HG03439 (cell line): ENCODE measurements around the gene DNAH8.
"Not testable (repeated sequence)": the region's sequence is repeated elsewhere in the genome, so short reads cannot be mapped to it uniquely, and the experiment has no call there.

Experiments used
- ATAC-seq: cut with Tn5 transposase; IDR thresholded peaks from one replicate; pipeline ENCODE4 v1.9.1; 2021; ENCODE audit warnings: mild to moderate bottlenecking, moderate library complexity; ENCODE audit not compliant: unreplicated experiment

DNAH8 gene

GRCh38 chr6:38897507-38897906 lies 182.4 kb downstream of the DNAH8 start:
- no peak for ATAC-seq

DNA sequence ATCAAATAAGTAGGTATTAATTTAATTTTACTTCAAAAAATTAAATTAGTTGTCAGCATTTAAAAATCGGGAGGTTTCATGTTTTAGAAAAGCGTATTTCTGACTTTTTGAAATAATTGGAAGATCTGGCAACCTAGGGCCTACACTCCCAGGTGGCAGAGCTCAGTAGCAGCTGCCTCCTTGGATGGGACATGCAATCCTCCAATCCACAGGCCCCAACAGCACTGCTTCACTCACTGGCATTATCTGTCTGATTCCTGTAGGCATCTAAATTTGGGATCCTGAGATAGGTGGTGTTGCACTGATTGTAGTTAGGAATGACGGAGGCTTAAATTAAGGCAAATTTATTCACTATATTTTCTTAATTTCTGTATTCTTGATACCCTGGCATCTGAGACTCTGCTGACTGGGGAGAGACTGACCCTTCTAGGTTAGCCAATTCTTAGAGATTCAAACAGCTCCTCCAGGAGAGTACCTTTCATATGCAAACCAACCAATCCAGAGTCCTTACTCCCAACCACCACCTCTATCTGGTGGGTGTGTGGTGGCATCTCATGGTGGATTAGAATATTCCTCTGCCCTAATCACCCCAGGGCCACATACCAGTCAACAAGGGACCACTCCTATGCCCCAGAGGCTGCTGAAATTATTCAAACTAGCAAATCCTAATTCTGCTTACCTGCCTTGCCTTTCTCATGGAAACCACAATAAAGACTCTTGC lies 186.9 kb downstream of the DNAH8 start:
- no peak for ATAC-seq

DNA sequence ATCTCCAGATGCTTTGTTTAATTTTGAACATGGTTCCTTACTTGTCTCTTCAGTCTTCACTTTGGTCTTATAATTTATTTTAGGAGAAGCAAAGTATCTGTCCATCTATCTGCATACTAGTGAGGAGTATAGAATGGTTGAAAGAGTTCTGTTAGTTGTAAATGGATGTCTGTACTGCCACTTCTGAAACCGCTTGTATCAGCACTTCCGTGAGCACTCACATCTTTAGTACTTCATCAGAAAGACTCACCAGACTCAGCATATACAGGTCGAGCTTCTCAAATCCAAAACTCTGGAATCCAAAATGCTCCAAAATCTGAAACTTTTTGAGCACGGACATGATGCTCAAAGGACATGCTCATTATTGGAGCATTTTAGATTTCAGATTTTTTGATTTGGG lies 191.5 kb downstream of the DNAH8 start:
- no peak for ATAC-seq

- ATAC-seq, result no peak
Observed at GRCh38 chr6:38907264-38907663, 192.2 kb downstream of the DNAH8 start.

GRCh38 chr6:38909015-38909730 lies 194.1 kb downstream of the DNAH8 start:
- ATAC-seq, result no peak

DNA sequence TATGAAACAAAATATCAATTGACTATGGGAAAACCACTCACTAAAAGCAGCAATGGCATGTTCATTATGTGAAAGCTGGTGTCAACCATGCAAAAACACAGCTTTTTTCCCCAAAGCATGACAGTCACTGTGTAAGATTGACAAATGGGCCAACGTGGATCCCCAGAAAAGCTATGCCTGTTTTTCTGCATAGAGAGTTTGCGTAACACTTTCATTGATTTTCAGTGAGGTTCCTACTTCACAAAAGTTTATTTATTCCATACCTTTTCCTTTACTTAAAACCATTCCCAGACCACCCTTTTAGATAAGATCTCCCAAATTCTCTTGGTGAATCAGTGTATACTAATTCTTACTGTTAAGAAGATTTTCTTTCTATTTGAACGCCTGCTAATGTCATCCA lies 195.1 kb downstream of the DNAH8 start:
- ATAC-seq, result no peak

DNA sequence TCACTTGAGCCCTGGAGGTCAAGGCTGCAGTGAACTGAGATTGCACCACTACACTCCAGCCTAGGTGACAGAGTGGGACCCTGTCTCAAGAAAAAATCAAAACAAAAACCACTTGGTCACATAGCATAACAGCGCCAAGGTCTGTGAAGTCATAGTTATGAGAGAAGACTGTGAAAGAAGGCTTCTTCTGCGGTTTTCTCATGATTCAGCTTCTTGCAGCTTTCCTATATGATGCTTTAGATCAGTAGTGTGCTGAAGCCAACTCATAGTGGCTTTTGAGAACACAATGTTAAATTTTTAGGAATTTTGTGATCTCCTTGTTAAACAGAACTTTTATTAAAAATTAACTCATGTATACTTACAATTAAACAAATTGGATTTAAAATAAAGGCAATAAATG lies 197.3 kb downstream of the DNAH8 start:
- ATAC-seq, result no peak

GRCh38 chr6:38915205-38915925 lies 200.3 kb downstream of the DNAH8 start:
- ATAC-seq, result no peak

- ATAC-seq, result not testable (repeated sequence)
Observed at GRCh38 chr6:38921540-38921939, 206.4 kb downstream of the DNAH8 start.

DNA sequence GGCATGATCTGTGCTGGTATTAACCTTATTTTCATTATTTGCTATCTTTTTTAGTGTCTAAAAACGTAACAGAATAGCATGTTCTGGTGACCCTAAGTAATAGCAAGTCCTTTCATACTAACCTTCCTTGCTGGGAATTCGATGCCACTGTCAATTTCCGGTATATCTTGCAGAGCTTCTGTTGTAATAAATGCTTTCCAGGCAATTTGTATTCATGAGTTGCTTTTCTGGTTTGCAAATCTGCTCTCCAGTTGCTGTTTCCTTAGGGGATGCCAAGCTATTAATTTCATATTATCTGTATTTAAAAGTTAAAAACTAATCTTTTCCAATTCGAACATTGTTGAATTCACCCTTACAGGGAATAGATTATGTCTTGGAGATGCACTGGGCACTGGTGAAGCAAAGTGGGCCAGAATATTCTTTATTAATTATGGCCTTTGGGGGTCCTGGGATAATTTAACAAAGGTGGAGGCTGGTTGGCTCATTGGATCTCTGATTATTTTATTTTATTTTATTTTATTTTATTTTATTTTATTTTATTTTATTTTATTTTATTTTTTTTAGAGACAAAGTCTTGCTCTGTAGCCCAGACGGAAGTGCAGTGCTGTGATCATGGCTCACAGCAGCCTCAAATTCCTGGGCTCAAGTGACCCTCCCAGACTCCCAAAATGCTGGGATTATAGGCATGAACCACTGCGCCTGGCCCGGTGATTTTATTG lies 209.8 kb downstream of the DNAH8 start:
- no peak for ATAC-seq

DNA sequence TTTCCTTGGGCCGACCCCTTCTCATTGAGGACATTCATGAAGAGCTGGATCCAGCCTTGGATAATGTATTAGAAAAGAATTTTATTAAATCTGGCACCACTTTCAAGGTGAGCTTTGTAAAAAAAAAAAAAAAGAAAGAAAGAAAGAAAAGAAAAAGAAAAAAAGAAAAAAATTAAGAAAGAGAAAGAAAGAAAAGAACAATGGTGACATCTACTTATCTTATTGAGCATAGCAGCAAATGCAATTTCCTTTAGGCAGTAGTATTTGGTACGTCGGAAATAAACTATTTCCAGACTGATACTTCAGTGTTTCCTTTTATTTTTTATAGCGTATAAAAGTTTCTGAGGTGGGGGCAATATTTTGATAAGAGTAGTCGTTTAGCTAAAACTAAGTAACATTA lies 214.4 kb downstream of the DNAH8 start:
- ATAC-seq, result no peak

DNA sequence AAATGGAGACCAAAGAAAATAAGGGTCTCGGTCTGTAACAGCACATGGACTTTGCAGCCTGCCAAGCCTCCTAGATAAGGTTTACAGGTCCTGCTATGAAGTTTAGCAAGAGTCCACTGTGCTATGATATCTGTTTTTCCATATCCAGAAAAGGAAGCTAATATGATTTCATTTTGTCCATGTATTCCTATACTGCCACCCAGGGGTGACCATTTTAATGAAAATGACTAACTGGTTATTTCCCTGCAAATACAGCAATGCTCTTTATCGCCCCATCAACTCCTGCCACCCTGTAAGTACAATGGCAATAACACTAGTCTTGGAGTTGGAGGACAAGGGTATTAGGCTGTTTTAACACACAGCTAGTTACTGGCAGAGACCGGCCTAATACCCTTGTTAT lies 218.3 kb downstream of the DNAH8 start:
- ATAC-seq, result no peak

- no peak for ATAC-seq
Observed at GRCh38 chr6:38935051-38935450, 219.9 kb downstream of the DNAH8 start.

GRCh38 chr6:38937839-38938613 lies 222.9 kb downstream of the DNAH8 start:
- ATAC-seq, result no peak

DNA sequence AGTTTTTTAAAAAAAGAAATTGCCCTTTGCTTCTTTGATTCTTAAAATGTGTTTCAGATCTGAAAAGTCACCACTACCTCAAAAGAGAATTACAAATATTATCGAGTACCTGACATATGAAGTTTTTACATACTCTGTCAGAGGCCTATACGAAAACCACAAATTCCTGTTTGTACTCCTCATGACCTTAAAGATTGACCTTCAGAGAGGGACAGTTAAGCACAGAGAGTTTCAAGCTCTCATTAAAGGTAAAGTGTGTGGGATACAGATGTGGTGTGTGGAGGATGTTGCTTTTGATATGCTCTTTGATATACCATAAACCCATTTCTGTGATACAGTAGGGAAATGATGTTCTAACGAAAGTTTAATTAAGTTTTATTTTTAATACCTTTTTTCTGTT lies 223.6 kb downstream of the DNAH8 start:
- no peak for ATAC-seq

GRCh38 chr6:38942442-38942841 lies 227.3 kb downstream of the DNAH8 start:
- no peak for ATAC-seq

DNA sequence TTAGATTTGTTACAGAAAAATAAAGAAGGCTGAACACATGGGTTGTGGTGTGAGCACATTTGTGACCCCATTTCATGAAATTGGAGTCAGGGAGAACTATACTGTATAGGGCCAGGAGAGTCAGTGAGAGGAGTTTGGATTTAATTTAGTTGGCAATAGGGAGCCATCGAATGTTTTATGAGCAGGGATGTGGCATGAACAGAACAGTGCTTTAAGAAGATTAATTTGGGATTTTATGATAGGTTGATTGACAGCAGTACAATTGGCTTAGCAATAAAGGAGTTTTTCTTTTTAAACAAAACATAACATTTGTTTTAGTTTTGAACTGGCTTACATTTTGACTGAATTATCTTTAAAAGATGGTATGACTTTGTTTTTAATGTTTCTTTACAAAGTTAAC lies 227.9 kb downstream of the DNAH8 start:
- no peak for ATAC-seq

GRCh38 chr6:38943964-38944363 lies 228.9 kb downstream of the DNAH8 start:
- ATAC-seq, result no peak

GRCh38 chr6:38944655-38945279 lies 229.7 kb downstream of the DNAH8 start:
- no peak for ATAC-seq

GRCh38 chr6:38955861-38956260 lies 240.8 kb downstream of the DNAH8 start:
- ATAC-seq, result no peak
